LHCN-M2 (cell line): ENCODE data around the gene ABL2. TPM values are rescaled to one million over a fixed set of nuclear protein-coding genes. Genes with fewer than 3 reads are reported as not detected.
"Not testable (repeated sequence)": the region's sequence is repeated elsewhere in the genome, so short reads cannot be mapped to it uniquely, and the experiment has no call there.

Experiments
- DNase-seq: peaks from one replicate; pipeline ENCODE4 v3.0.0-alpha.2; 2012; ENCODE audit warnings: low read depth
- polyA plus RNA-seq: library from polyadenylated mRNA; unstranded; fragments of >200 nt; gene quantifications from one replicate; pipeline ENCODE4 v1.2.1, GENCODE V29; 2012; ENCODE audit warnings: missing spikeins
- total RNA-seq: library from RNA; depleted of rRNA; stranded (reverse); fragments of >200 nt; gene quantifications from 2 replicates; pipeline ENCODE4 v1.2.3, GENCODE V29; 2014; rRNA removed

ABL2 gene
- total RNA-seq: 38.0 and 61.8 TPM in 2 replicates
- polyA plus RNA-seq: 36.1 TPM

GRCh38 chr1:179229214-179230140, at the start of gene ABL2:
ABL2 (minus strand) TSS chr1:179229677; CDS start chr1:179229397, 280 bp downstream.
- peak; percentile 34 for DNase-seq

- DNase-seq: no peak
These were observed 49.4 kb upstream of the ABL2 start for GRCh38 chr1:179278920-179279319.

- not testable (repeated sequence) for DNase-seq
These were observed 44.9 kb upstream of the ABL2 start for GRCh38 chr1:179274424-179274823.

- DNase-seq: peak; percentile 19
These were observed 39.6 kb upstream of the ABL2 start for GRCh38 chr1:179269071-179269470.

DNA sequence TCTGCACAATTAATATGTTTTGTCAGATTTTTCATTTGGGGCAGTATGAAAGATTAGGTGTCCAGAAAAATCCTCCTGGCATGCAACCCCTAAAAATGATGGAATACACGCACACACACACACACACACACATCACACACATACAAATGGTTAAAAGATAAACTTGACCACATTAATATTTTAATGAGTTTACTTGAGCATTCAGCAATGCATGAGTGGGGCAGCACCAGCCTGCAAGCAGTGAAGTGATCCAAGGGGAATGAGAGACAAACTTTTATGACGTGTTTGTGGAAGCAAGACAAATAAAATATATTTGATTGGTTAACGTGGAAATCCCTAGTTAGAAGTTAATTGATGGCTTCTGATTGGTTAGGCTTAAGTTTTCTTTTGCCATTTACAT, 35.0 kb upstream of the ABL2 start:
- no peak for DNase-seq

GRCh38 chr1:179263121-179263520, 33.6 kb upstream of the ABL2 start:
- no peak for DNase-seq

DNA sequence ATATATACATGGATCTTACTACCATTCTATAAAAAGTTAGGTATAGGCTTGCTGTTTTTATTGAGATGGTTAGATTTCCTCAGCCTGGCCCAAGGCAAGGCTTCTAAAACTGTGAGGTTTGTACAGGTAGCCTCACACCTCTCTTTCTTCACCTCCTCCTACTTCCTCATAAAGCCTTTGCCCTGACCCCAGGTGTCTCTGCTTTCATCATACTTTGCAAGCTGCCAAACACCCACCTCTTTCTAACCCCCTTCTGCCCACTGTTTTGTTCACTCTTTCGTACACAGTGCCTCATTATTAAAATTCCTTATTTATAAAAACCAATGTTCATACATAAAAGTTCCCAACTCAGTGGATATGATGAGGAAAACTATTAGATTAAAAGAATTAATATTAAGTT, 32.7 kb upstream of the ABL2 start:
- DNase-seq: no peak

GRCh38 chr1:179253286-179253972, 24.0 kb upstream of the ABL2 start:
- DNase-seq: no peak

DNA sequence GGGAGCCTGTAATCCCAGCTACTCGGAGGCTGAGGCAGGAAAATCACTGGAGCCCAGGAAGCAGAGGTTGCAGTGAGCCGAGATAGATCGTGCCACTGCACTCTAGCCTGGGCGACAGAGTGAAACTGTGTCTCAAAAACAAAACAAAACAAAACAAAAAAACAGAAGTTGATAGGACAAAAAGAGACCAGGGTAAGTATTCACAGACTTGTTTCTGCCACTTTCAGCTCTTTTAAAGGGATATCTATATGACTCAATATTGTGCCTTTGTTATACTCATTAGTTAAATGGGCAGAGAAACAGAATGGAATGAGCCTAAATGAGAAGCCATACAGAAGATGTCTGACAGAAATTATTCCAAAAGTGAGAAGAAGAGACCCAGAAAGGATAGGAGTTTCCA, 23.1 kb upstream of the ABL2 start:
- no peak for DNase-seq

GRCh38 chr1:179251675-179252074, 22.2 kb upstream of the ABL2 start:
- peak; percentile 49 for DNase-seq

GRCh38 chr1:179247923-179248322, 18.4 kb upstream of the ABL2 start:
- DNase-seq: no peak

DNA sequence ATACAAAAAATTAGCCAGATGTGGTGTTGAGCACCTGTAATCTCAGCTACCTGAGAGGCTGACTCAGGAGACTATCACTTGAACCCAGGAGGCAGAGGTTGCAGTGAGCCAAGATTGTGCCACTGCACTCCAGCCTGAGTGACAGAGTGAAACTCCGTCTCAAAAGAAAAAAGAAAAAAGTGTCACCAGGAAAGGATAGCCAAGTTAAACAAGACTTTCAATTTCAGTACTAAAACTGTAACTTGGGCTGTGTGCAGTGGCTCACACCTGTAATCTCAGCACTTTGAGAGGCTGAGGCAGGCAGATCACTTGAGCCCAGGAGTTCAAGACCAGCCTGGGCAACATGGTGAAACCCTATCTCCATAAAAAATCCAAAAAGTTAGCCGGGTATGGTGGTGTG, 15.9 kb upstream of the ABL2 start:
- DNase-seq: not testable (repeated sequence)

DNA sequence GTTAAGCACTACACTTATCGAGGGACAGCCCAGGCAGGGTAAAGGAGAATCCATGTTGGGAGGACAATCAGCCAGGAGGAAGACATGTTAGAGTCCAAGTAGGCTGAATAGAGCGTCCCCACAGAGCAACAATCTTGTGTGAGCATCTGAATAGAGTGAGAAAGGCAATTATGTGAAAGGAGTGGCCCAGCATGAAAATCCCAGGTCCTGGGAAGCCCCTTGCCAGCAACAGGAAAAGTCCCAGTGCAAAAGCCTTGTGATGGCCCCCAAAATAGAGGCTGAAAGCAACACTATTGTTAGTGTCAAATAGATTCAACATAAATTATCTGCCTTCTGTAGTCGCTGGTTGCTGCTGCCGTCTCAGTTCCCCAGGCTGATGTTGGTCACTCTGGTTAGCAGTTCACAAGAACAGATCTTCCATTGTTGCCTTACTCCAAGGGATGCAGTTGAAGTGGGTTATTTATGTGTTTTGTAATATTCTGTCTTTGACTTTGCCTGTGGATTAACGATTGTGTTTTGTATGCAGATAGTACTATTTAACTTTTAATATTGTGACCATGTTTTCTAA, 12.1 kb upstream of the ABL2 start:
- DNase-seq: no peak

- DNase-seq: no peak
These were observed 7.7 kb upstream of the ABL2 start for GRCh38 chr1:179237222-179237621.

DNA sequence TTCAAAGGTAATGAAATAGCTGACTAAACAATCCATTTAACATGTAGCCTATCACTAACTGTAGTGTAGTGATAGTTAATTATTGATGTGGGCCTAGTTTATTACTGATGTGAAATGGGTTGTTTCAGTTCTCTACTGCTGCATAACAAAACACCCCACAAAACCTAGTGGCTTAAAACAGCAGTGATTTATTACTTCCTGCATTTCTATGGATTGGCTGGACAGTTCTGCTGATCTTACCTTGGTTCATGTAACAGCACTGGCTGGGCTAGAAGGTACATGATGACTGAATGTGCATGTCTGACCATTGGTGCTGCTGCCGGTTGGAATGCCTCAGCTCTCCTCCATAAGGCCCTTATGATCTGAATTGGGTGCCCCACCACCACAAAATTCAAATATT, 5.4 kb upstream of the ABL2 start:
- DNase-seq: no peak

- DNase-seq: no peak
These were observed 2.4 kb upstream of the ABL2 start for GRCh38 chr1:179231923-179232322.

- DNase-seq: no peak
These were observed 1.2 kb upstream of the ABL2 start for GRCh38 chr1:179230721-179231120.

GRCh38 chr1:179230251-179230650, 774 bp upstream of the ABL2 start:
- DNase-seq: peak; percentile 31

GRCh38 chr1:179228783-179229213, 679 bp downstream of the ABL2 start:
- DNase-seq: peak; percentile 12

DNA sequence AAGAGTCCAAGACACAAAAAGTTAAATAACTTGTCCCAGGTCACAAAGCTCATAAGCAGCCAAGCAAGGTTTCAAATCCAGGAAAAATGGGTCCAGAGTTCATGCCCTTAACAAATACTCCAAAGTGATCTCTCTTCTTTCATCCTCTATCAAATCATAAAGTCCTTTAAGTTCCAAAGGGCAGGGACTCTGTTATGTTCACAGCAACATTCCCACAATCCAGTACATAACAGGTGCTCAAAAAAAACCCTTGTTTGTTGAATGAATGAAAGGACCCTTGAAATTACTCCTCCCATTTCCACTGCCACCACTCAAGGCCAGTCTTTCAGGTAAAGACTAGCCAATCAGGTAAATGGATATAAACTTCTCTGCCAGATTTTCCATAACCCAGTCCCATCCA, 2.7 kb downstream of the ABL2 start:
- DNase-seq: no peak

DNA sequence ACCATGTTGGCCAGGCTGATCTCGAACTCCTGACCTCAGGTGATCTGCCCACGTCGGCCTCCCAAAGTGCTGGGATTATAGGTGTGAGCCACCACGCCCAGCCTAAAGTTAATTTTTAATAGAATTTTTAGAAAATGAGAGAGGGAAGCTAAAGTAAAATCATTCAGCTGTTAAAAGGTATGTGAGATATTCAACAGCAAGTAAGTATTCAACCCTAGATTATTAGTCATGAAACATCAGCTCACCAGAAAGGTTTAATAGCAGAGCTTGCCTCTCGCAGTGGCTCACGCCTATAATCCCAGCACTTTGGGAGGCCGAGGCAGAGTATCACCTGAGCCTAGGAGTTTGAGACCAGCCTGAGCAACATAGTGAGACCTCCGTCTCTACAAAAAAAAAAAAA, 5.0 kb downstream of the ABL2 start:
- not testable (repeated sequence) for DNase-seq

DNA sequence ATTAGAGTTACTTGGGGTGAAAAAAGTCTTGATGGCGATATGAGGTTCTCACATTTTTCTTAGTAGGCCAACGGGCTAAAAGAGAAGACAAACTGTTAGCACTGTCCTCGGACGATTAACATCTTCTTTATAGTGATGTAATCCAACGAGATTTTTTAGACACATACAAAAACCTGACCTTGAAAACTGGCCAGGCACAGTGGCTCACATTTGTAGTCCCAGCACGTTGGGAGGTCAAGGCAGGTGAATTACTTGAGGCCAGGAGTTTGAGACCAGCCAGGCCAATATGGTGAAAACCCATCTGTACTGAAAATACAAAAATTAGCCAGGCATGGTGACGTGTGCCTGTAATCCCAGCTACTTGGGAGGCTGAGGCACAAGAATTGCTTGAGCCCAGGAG, 8.4 kb downstream of the ABL2 start:
- not testable (repeated sequence) for DNase-seq
